ENCODE results near the gene RNF11.

The RNF11 gene

DNA sequence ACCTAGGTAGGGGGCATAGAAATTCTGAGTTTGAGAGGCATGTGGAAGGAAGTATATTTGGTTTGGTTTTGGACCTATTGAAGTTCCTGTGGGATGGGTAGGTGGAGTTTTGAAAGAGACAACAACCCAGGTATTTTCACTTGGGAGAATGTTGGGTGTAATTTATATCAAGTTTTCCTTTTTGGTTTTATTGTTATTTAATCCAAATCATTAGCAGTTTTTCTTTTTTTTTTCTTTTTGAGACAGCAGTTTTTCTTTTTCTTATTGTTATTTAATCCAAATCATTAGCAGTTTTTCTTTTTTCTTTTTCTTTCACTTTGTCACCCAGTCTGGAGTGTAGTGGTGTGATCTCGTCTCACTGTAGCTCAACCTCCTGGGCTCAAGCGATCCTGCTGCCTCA lies 30.1 kb downstream of the RNF11 start:
- TF ChIP-seq ZNF274 (IDR thresholded peaks at IDR 0.05; ENCODE audit: low read depth, low read length), result no peak
- H3K4me3 ChIP-seq (ENCODE audit: low read length), result no peak overlapping the region

- TF ChIP-seq ZNF274 (IDR thresholded peaks at IDR 0.05; ENCODE audit: low read depth, low read length), result no peak
- H3K4me3 ChIP-seq (ENCODE audit: low read length), result no peak overlapping the region
These were observed 30.7 kb downstream of the RNF11 start for GRCh38 chr1:51266791-51267190.

- TF ChIP-seq ZNF274 (IDR thresholded peaks at IDR 0.05; ENCODE audit: low read depth, low read length), result no peak
- no peak overlapping the region for H3K4me3 ChIP-seq (ENCODE audit: low read length)
These were observed 32.6 kb downstream of the RNF11 start for GRCh38 chr1:51268634-51269033.

GRCh38 chr1:51270751-51271150 lies 34.7 kb downstream of the RNF11 start:
- no peak for TF ChIP-seq ZNF274 (IDR thresholded peaks at IDR 0.05; ENCODE audit: low read depth, low read length)

DNA sequence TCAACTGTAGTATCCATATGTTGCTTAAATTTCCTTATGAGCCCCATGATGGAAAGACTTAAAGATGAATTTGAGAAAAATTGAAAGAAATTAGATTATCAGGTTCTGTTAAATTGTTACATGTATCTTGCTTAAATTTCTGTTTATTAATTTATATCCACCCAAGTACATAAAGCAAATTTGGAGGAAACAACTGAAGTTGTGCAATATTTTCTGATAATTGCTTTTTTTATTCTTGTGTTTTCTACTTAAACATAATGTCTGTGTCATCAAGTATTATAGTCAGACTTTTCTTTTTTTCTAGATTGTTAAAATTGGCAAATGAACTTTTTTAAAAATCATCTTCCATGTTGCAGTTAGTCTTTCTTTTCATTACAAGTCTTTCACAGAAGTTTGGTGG lies 36.8 kb downstream of the RNF11 start:
- TF ChIP-seq ZNF274 (IDR thresholded peaks at IDR 0.05; ENCODE audit: low read depth, low read length), result no peak

More at GRCh38 chr1:51270751-51271150, 34.7 kb downstream of the RNF11 start:
- no peak overlapping the region for H3K4me3 ChIP-seq (ENCODE audit: low read length)

GRCh38 chr1:51274676-51275075 lies 38.6 kb downstream of the RNF11 start:
- H3K4me3 ChIP-seq (ENCODE audit: low read length), result no peak overlapping the region
- no peak for TF ChIP-seq ZNF274 (IDR thresholded peaks at IDR 0.05; ENCODE audit: low read depth, low read length)

More for the DNA sequence above, 36.8 kb downstream of the RNF11 start:
- H3K4me3 ChIP-seq (ENCODE audit: low read length), result no peak overlapping the region

- TF ChIP-seq ZNF274 (IDR thresholded peaks at IDR 0.05; ENCODE audit: low read depth, low read length), result no peak
- H3K4me3 ChIP-seq (ENCODE audit: low read length), result no peak overlapping the region
These were observed 40.2 kb downstream of the RNF11 start for GRCh38 chr1:51276286-51276685.

DNA sequence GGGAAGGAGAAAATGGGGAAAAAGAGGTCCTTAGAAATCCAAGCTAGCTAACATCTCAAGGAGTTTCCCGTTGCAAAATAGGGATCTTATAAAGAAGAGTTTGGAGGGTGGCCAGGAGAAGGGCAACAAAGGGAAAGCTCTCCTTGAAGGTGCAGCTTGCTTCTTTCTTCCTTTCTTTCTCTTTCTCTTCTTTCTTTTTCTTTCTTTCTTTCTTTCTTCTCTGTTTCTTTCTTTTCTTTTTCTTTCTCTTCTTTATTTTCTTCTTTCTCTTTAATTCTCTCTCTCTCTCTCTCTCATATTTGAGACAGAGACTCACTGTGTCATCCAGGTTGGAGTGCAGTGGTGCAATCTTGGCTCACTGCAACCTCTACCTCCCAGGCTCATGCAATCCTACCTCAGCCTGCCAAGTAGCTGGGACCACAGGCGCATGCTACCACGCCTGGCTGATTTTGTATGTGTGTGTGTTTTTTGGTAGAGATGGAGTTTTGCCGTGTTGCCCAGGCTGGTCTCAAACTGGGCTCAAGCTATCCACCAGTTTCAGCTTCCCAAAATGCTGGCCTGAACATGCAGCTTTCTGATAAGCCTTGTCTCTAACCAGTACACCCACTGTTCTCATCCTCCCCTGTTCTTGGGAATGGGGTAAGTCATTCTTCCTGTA lies 44.4 kb downstream of the RNF11 start:
- H3K4me3 ChIP-seq (ENCODE audit: low read length), result no peak overlapping the region
- TF ChIP-seq ZNF274 (IDR thresholded peaks at IDR 0.05; ENCODE audit: low read depth, low read length), result no peak

- TF ChIP-seq ZNF274 (IDR thresholded peaks at IDR 0.05; ENCODE audit: low read depth, low read length), result no peak
These were observed 45.7 kb downstream of the RNF11 start for GRCh38 chr1:51281807-51282206.

DNA sequence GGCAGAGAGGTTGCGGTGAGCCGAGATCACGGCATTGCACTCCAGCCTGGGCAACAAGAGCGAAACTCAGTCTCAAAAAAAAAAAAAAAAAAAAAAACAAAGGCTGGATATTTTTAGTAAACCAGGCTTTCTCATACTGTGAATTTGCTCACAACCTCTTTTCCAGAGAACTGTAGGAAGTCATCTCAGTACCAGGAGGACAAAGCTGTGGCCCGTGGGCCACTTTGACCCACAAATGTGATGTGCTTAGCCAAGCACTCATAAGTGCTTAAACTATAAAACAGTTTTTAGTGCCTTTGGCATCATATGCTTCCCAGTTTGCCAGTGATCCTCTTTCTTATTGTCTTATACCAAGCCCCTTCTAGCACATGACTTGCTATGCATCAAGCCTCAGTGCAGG lies 46.5 kb downstream of the RNF11 start:
- TF ChIP-seq ZNF274 (IDR thresholded peaks at IDR 0.05; ENCODE audit: low read depth, low read length), result no peak
- no peak overlapping the region for H3K4me3 ChIP-seq (ENCODE audit: low read length)

More at GRCh38 chr1:51281807-51282206, 45.7 kb downstream of the RNF11 start:
- no peak overlapping the region for H3K4me3 ChIP-seq (ENCODE audit: low read length)

GRCh38 chr1:51283979-51284378 lies 47.9 kb downstream of the RNF11 start:
- H3K4me3 ChIP-seq (ENCODE audit: low read length), result no peak overlapping the region
- no peak for TF ChIP-seq ZNF274 (IDR thresholded peaks at IDR 0.05; ENCODE audit: low read depth, low read length)

- TF ChIP-seq ZNF274 (IDR thresholded peaks at IDR 0.05; ENCODE audit: low read depth, low read length), result no peak
- no peak overlapping the region for H3K4me3 ChIP-seq (ENCODE audit: low read length)
These were observed 48.4 kb downstream of the RNF11 start for GRCh38 chr1:51284487-51284954.

- H3K4me3 ChIP-seq (ENCODE audit: low read length), result no peak overlapping the region
- TF ChIP-seq ZNF274 (IDR thresholded peaks at IDR 0.05; ENCODE audit: low read depth, low read length), result no peak
These were observed 49.0 kb downstream of the RNF11 start for GRCh38 chr1:51285055-51285454.

DNA sequence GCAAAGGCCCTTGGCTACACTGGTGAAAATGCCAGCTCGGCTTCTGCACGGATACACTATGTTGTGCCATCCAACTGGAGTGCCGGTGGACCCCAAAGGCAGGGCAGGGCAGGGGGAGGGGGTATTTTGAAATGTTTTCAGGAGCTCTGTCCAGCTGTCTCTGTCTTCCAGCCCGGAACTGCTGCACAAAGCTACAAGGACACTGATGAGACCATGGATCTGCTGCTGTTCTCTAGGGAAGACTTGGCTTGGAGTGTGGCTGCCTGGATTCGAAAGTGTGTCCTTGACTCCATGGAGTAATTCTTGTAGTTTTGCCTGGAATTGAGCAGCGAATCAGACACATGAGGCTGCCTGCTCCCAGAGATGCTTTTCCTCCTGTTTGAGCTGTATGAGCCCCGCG lies 51.9 kb downstream of the RNF11 start:
- TF ChIP-seq ZNF274 (IDR thresholded peaks at IDR 0.05; ENCODE audit: low read depth, low read length), result no peak
- no peak overlapping the region for H3K4me3 ChIP-seq (ENCODE audit: low read length)

DNA sequence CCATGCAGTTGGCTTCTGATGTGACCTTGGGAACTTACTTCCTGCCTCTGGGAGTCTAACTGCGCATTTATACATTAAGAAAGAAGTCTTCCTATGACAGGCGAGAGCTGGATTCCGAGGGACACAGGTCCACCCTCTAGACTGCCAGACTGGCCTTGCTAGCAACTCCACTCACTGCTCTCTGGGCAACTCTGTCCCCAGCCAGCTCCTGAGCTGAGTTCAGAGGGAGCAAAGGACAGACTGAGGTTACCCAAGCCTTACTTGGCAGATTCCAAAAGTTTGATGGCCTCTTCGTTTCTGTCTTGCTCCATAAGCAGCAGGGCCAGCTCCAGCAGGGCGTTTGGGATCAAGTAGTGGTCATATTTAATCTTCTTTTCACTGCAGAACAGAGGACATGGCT lies 52.5 kb downstream of the RNF11 start:
- no peak for TF ChIP-seq ZNF274 (IDR thresholded peaks at IDR 0.05; ENCODE audit: low read depth, low read length)
- H3K4me3 ChIP-seq (ENCODE audit: low read length), result no peak overlapping the region
